ENCODE data around the gene HLA-DRA. TPM values are rescaled to one million over a fixed set of nuclear protein-coding genes. Genes with fewer than 3 reads are reported as not detected.

HLA-DRA gene
- total and polyA plus RNA-seq, 2 donors (not counting 1 experiment from before 2014, with no cell fraction given): 2,881 to 4,498 TPM

DNA sequence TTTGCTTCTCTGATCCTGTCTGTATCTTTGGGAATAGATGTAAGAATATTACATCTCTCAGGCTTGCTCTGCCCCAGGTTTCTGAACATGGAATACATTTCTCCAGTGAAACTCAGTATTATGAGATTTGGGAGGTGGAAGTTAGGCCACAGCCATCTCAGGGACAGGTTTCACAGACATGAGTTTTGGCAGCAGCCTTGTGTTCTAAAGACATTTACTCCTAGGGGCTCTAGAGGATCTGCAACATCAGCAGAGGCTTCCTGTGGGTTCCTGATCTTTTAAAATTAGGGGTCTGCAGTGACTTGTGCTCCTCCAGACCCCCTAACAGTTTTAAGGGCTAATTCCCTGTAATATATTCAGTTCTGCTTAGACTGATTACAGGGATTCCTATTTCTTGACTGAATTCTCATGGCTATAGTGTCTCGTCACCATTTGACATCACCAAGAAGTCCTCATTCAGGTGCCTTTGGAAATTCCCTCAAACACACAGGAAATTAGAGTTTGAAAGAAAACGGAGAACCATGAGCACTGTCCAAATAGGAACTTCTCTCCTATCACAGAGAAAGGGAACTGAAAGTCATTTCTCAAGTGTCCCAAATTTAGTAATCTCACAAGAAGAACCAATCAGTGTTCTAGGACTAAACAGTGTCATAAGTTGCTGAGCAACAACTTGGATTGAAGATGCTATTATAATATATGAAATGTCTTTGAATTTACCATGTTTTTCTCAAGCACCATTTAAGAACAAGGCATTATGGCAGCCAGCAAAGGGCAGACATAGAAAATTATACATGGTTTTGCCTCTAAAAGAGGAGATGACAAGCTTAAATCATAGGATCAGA, 2.5 kb upstream of the HLA-DRA start:
- peak overlapping the region; percentile 38 for H3K4me3 Mint-ChIP-seq
- CTCF ChIA-PET: interaction anchor here (0.7 to 7.3 kb wide), 5 partner anchors 11 to 356 kb away, joined by 3 to 77 read pairs (median 3); no protein-coding TSS in a partner anchor
- peak; percentile 65 for ATAC-seq (ENCODE audit: low read depth)

More for the DNA sequence above, 2.5 kb upstream of the HLA-DRA start:
- H2AFZ ChIP-seq (ENCODE audit: insufficient read depth, low read depth, low read length, poor library complexity, severe bottlenecking): no peak overlapping the region
- peaks cover 0 to 19% of the 10 kb centered on the region in 2 experiments for H3K36me3 ChIP-seq (replicated peaks in 1 of 2; ENCODE audit: control extremely low read depth in 1 of 2, control insufficient read depth in 1 of 2, extremely low read depth in 1 of 2, insufficient read depth in 2 of 2, low read length in 1 of 2)
- H3K27me3 Mint-ChIP-seq: no peaks in the 10 kb centered on the region
- H4K20me1 ChIP-seq (ENCODE audit: control insufficient read depth, insufficient read depth, low read length, poor library complexity, severe bottlenecking): peaks cover 18% of the 10 kb centered on the region
- peak overlapping the region; percentile 99 to 100 for H3K27ac ChIP-seq (ENCODE audit: low read length in 2 of 2)
- H3K79me2 ChIP-seq (ENCODE audit: control insufficient read depth, insufficient read depth, low read length): peaks cover 87% of the 10 kb centered on the region
- H3K9me3 Mint-ChIP-seq (ENCODE audit: insufficient read depth): peaks cover 4% of the 10 kb centered on the region
- H3K9ac ChIP-seq (ENCODE audit: low read length): peak overlapping the region; percentile 65
- peaks cover 47 to 49% of the 10 kb centered on the region in 2 donors for H3K4me1 ChIP-seq (ENCODE audit: control insufficient read depth in 2 of 2, insufficient read depth in 2 of 2, low read length in 2 of 2)
- no peaks in the 10 kb centered on the region for H3K27me3 ChIP-seq (replicated peaks in 1 of 4; ENCODE audit: control extremely low read depth in 1 of 4, control insufficient read depth in 3 of 4, insufficient read depth in 4 of 4, low read length in 3 of 4)
- 0% methylated on average over 1 of the region's 2 CpGs for WGBS (ENCODE audit: insufficient coverage)
- peak; percentile 93 for DNase-seq
- POLR2A ChIA-PET: interaction anchor here (1.0 to 2.2 kb wide), 3 partner anchors 185 to 253 kb away, joined by 3 to 7 read pairs (median 4); partner anchors contain the start of gene HLA-DQA1
- H3K27ac Mint-ChIP-seq: peak overlapping the region; percentile 99
- intact Hi-C loops (cut with micrococcal nuclease): loop anchor here (1.0 to 10.0 kb wide), 2 partner anchors 167 to 228 kb away; partner anchors contain the start of gene HLA-DQB1
- H3K9me3 ChIP-seq (ENCODE audit: control extremely low read depth in 1 of 3, control insufficient read depth in 2 of 3, insufficient read depth in 1 of 3, low read length in 2 of 3): peaks cover 0 to 6% (median 0%) of the 10 kb centered on the region in 3 donors
- peaks cover 63% of the 10 kb centered on the region for H3K4me1 Mint-ChIP-seq
- TF ChIP-seq EZH2 (IDR thresholded peaks at IDR 0.05; ENCODE audit: borderline replicate concordance, insufficient read depth, low read depth, low read length, poor library complexity, severe bottlenecking) (no peak), CTCF (IDR thresholded peaks at IDR 0.05) (no peak)
- H3K4me2 ChIP-seq (replicated peaks; ENCODE audit: low read depth, low read length, poor library complexity, severe bottlenecking): peak overlapping the region; percentile 85
- H3K4me3 ChIP-seq (ENCODE audit: control extremely low read depth in 1 of 5, extremely low read depth in 1 of 5, insufficient read depth in 1 of 5, low read depth in 2 of 5, low read length in 4 of 5): peak overlapping the region in 3 of 5 experiments; percentile 12 to 36 (median 21)
